ENCODE data around the gene RAB11FIP3.
A peak's percentile ranks its signal among the peaks of the same experiment; 100 is the strongest.

RAB11FIP3 gene

DNA sequence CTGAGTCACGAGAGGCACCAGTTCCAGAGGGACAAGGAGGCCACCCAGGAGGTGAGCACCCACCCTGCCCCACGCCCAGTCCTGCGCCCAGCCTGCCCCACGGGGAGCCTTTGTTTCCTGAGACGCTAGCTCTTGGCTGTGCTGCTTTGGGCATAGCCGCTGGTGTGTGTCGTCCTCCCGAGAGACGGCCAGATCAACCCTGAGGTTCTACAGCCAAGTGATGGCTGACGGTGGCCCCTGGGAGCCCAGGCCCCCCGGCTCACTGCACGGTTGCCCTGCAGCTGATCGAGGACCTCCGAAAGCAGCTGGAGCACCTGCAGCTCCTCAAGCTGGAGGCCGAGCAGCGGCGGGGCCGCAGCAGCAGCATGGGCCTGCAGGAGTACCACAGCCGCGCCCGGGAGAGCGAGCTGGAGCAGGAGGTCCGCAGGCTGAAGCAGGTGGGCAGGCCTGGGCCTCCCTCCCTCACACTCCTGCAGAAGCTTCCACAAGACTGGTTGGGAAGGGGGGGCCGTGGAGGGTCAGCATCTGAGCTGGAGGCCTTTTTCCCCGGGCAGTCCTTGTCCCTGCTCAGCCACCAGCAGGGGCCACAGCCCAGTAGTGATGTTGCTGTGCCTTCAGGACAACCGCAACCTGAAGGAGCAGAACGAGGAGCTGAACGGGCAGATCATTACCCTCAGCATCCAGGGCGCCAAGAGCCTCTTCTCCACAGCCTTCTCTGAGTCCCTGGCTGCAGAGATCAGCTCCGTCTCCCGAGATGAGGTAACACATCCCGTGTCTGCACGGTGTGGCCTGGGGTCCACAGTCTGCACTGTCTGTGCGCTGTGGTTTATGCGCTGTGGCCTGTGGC is 94.6 kb downstream of the RAB11FIP3 start:
- no peak for DNase-seq

DNA sequence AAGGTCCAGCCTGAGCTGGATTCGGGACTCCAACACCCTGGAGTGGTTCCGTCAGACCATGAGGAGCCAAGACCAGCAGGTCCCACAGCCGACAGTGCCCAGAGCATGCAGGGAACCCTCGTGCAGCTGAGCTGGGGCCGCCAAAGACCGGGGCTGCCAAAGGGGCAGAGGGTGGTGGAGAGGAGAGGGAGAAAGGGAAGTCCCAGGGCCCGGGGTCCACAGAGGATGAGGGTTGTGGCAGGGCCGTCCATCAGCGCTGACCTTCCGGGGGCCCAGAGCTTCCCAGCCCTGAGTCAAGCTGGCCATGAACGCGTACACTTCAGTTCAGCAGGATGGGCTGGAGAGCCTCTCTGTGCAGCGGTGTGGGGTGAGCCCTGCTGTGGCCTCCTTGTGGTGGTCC is 95.4 kb downstream of the RAB11FIP3 start:
- DNase-seq, result no peak

DNA sequence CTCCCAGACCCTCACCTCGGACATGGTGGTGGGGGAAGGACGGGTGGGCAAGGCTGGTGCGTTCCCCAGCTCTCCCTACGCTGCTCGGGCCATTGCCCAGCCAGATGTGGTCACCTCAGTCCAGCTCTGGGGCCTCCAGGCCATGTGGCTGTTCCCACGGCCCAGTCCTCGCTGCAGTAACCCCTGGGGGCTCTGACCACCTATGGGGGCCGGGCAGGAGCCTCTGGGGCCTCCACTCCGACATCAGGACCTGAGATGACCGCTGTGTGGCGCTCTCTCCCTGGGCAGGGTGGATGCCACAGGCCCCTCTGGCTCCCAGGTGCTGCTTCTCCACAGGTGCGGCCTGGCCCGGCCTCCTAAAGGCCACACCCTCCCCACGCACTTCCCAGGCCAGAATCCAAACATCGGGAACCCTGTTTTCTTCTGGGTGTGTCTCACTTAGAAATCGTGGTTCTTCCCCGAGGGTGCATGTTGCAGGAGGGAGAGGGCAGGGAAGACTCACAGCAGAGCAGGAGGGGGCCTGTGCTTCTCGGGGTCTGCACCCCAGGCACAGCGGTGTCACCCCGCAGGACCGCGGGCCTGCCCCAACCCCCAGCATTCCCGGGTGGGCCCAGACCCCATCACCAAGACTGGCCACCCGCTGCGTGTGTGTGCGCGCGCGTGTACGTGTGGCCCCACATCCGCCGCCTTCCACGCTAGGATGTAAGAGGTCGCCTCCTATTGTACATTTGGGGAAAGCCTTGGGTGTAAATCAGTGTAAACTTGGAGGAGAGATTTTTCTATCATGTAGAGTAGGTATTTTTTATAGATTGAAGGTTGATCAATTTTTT is 96.1 kb downstream of the RAB11FIP3 start:
- DNase-seq, result no peak

DNA sequence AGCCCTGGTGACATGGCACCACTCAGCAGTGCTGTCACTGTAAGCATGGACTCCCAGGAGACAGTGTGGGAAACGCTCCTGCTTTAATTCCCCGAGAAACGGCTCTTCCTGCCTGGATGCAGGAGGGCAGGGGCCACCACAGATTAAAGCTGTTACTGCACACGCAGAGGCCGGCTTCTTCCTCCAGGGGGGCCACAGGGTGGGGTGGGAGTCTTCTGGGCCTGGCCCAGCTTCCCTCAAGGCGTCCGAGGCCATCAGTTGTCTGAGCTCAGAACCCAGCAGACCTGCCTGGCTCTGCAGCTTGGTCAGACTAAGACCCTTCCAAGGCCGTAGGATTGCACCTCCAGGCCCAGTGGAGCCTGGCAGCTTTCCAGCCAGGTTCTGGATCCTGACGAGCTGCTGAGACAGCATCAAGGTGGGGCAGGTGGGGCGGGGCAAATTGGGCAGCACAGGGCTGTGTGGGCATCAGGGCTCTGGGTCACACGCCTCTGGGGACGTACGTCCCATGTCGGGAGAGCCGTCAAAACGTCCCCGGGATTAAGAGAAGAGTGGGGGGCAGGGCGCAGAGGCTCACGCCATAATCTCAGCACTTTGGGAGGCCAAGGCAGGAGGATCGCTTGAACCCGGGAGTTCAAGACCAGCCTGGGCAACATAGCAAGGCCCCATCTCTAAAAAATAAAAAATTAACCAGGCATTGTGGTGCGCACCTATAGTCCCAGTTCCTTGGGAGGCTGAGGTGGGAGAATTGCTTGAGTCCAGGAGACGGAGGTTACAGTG is 97.1 kb downstream of the RAB11FIP3 start:
- DNase-seq, result no peak

DNA sequence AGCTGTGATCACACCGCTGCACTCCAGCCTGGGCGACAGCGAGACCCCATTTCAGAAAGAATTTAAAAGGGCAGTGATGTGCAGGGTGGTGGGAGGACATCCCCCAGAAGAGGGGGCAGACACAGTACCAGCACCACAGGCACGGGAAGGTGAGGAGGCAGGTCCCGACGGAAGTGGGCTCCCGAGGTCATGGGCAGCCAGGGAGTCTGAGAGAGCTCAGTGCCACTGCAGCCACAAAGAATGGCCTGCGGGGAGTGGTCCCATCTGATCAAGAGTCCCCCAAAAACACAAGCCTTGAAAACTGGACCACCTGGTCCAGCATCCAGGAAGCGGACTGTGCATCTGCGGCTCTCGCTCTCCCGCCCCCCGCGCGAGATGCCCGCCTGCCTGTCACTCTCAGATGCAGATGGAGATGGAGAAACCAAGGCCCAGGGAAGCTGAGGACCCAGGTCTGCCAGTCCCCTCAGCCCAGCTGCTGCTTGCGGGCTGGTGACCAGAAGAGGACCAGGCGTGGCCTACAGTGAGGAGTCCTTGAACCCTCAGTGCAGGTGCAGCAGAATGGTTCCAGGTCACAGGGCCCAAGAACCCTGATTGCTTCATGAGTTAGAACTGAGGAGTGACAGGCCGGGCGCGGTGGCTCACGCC is 97.8 kb downstream of the RAB11FIP3 start:
- no peak for DNase-seq

DNA sequence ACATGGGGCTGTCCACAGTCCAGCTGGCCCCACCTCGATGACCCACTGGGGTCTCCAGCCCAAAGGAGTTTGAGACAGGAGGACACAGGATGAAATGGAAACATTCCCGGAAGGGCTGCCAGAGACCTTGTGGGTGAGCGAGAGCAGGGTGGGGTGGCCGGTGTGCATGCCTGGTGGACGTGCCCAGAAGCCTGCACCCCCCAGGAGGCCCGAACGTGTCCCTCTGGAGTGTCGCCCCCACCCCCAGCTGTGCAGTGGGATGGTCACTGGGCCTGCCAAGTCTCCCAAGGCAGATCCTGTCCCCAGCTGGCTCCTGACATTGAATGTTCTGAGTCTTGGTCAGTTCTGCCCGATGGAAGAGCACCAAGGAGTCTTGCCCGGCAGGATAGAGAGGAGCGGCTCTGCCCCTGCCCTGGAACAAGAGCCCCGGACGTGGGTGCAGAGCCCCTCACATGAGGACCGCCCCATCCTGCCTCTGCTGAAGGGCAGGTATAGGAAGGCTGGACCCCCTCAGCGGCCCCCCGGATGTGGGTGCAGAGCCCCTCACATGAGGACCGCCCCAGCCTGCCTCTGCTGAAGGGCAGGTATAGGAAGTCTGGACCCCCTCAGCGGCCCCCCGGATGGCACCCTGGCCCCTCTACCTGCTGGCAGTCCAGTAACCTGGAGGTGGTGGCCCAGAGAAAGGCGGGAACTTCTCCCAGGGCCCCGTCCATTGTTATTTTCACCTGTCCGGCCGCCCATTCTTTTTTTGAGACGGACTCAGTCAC is 99.0 kb downstream of the RAB11FIP3 start:
- no peak for DNase-seq

DNA sequence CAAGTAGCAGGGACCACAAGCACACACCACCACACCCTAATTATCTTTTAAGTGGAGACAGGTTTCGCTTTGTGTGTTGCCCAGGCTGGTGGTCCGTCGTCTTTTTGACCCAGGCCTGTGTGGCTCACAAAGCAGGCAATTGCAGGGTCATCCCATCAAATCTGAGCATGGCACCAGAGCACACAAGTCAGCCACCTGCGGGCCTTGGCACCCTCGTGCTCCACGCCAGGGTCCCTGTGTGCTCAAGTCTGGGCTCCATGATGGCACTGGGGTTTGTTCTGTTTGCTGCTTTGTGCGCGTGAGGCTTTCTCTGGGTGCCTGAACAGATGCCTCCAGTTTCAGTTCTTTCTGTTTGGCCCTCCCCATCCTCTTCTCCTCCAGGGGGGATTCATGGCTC is 99.7 kb downstream of the RAB11FIP3 start:
- DNase-seq, result no peak

DNA sequence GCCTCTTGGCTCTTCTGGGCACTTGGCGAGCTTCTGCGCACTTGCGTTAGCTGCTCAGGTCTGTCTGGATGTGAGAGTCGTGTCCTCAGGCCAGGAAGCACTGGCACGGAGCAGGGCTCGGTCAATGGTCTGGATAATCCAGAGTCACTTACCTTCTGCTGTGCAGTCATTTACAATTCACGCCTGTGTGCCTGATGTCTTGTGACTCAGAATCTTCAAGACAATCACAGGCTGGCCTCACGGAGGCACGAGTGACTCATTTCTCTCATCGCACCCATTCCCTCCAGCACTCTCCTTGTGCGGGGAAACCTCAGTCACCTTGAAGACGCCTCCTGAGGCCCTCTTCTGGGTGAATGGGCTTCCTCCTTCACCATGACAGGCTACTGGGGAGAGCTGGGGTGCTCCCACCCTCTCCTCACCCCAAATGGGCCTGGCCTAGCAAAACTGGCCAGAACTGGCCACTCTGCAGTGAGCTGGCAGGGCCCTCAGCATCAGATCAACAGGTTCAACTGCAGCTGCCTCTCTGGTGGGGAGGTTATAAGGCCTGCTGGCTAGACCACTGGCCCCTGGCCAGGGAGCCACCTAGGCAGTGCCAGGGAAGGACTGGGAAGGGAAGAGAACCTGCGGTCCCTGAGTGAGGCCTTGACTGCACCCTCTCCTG is 100.2 kb downstream of the RAB11FIP3 start:
- DNase-seq, result peak in 3 of 4 experiments; percentile 29 to 33 (median 29)

DNA sequence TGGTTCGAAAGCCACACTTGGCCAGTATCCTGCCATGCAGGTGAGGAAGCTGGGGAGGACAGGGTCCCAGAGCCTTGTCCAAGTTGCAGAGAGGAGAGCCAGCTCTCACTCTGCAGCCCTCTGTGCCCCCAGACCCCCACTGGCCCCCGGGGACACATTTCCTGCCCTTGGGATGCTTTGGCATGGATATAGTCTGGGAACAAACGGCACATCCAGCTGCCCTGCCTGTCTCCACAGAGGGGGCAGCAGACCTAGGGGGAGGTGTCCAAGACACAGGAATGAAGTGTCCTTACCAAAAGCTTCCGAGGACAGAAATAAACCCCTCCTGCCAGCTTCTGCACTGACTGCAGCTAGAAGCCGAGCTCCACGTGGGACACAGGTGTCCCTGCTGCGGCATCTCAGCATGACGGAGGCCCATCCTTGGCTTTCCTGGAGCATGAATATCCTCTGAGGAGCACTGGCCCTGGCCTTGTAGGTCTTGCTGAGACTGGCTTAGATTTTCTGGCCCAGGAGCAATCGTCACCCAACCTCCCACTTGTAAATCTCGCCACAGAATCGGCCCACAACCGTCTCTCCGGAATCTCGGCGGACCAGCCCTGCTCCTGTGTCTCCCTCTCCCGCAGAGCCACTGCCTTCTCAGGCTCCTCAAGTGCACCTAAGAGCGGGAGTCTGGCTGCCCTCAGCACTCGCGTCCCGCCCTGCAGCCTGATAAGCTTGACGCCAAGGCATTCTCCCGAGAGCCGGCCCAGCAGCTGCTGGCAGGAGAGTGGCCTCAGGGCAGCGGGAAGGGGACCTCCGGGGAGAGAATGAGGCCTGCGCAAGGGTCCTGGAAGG is 100.9 kb downstream of the RAB11FIP3 start:
- peak in 1 of 4 experiments; percentile 33 for DNase-seq

DNA sequence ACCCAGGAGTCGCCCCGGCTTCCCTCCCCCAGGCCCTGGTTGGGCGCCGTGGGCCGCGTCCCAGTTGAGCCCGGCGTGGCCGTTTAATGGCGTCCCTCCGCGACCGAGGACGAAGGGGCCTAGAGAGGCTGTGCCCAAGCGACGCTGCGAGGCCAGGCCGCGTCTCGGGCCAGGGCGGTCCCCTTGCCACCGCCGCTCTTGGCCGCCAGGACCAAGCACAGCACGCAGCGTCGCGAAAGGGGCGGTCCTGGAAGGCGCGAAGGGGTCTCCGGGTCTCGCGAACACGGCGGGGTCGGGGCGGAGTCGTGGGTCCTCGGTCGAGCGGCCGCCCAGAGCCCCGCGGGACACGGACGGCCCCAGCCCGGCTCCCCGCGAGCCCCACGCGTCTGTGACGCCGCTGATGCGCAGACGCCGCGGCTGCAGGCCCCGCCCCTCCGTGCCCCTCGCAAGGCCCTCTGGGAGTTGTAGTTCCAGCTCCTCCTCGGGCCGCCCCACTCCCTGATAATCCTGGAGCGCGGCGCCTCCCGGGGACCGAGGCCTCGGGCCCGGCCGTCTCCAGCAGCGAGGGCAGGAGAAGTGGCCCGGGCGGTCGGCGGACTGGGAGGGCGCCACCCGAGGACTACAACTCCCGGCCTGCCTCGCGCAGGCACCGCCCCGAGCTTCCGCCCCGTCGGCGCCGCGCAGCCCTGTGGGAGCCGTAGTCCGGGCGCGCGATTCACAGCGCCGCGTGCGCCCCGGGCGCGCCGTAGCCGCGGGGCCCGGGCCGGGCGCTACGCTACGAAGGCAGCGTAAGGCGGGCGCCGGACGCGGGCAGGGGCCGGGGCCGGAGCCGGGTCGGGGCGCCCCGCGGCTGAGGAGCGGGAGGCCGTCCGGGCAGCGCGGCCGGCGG is 101.8 kb downstream of the RAB11FIP3 start, which contains the start of gene CAPN15:
CAPN15 (plus strand) TSS at position 698 of the 889 bp plus-strand sequence. CDS start 19,127 bp downstream, outside the sequence.
- peak; percentile 47 to 88 (median 76) for DNase-seq

DNA sequence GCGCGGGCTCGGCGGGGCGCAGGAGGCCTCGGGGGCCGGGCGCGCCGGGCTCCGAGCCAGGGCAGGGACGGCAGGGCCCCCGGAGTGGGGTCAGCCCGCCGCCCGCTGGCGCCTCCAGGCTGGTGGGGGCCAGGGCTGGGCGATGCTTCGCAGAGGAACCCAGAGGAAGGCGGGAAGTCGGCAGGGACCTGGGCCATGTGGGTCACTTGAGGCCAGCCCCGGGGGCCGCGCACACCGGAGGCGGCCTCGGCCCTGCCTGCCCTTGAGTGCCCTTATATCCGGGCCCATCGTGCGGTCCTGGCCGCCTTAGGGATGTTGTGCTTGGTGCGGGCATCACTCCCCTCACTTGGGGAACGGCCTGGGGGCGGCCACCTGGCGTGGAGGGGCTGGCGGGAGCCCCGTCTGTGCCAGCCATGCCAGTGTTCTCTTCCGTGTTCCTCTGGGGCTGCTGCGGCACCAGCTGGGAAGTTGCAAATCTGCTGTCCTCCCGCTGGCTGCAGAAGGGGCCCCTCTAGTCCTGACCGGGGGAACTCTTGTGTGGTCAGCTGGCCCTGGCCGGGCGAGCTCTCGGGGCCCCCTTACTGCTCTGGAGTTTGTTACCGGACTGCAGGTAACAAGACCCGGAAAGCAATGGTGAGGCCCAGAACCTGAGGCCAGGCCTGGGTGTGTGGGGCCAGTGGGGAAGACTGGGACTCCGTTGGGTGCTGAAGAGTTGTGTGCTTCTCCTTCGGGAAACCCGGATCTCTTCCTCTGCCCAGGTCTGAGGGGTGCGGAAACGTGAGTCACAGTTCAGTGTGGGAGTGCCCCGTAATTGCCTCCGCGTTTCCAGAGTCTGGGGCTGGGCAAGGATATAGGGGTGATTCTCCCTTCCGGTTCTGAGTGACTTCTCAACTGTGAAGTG is 102.9 kb downstream of the RAB11FIP3 start:
- DNase-seq, result peak in 1 of 4 experiments; percentile 18

DNA sequence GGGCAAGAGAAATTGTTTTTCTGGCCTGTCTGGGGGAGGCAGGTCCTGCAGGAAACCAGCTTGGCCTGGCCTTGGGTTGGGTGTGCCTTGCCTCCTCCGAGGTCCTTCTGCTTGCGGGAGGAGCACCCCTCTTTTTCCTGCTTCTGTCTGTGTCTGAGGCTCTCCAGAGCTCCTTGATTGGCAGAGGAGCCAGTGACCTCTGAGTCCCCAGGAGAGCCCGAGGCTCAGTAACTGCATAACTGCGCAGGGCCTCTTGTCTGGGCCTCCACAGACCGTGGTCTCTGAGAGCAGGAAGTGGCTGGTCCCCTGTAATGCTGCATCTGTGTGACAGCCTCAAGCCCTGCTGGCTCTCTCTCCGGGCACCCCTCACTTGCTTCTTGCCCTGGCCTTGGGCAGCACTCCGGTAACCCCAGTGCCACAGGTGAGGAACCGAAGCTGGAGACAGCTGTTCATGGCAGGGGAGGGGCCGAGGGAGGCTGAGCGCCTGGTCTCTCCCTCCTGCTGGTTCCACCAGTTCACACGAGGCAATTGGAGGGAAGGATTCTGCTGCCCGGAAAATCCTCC is 103.6 kb downstream of the RAB11FIP3 start:
- no peak for DNase-seq

DNA sequence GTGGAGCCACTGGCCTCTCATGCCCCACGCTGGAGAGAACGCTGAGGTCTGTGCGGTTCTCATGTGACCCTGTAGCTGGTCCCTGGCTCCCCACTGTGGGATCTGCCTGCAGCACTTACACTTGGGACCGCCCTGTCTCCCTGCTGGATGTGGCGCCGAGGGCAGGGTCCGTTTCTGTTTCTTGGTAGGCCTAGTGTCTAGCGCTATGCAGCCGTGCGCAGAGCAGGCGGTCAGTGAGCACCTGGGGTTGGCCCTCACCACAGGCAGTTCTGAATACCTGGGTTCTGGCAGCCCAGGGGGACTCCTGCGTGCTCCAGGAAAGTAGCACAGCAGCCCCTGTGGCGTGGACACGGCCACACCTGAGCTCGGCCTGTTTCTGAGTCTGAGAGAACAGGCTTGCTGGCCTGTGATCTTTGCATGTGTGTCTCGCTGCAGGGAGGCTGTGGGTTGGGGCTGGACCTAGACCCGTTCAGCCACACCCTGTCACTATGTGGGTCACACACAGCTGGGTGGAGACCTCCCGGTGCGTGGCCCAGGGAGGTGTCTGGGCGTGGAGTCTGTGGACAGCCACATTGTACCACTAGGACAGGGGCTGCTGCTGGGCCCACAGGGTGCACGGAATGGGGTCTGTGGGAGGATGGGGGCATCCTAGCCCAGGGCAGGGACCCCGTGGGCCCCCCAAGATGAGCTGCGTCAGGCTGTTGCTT is 104.8 kb downstream of the RAB11FIP3 start:
- DNase-seq, result no peak

DNA sequence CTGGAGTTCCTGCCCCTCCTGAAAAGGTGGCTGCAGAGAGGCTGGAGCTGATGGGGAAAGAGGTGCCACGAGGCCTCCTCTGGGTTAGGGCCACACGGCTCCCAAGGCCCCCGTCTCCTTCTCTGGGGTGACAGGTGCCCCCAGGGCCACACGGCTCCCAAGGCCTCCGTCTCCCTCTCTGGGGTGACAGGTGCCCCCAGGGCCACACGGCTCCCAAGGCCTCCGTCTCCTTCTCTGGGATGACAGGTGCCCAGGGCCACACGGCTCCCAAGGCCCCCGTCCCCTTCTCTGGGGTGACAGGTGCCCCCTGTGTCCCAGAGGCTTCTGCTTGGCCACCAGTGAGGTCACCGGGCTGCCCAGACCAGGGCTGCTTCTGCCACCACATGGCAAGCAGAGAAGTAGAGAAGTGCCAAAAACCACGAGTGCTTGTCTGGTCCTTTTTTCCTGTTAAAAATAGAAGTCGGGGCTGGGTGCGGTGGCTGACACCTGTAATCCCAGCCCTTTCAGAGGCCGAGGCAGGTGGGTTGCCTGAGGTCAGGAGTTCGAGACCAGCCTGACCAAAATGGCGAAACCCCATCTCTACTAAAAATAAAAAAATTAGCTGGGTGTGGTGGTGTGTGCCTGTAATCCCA is 106.2 kb downstream of the RAB11FIP3 start:
- no peak for DNase-seq

DNA sequence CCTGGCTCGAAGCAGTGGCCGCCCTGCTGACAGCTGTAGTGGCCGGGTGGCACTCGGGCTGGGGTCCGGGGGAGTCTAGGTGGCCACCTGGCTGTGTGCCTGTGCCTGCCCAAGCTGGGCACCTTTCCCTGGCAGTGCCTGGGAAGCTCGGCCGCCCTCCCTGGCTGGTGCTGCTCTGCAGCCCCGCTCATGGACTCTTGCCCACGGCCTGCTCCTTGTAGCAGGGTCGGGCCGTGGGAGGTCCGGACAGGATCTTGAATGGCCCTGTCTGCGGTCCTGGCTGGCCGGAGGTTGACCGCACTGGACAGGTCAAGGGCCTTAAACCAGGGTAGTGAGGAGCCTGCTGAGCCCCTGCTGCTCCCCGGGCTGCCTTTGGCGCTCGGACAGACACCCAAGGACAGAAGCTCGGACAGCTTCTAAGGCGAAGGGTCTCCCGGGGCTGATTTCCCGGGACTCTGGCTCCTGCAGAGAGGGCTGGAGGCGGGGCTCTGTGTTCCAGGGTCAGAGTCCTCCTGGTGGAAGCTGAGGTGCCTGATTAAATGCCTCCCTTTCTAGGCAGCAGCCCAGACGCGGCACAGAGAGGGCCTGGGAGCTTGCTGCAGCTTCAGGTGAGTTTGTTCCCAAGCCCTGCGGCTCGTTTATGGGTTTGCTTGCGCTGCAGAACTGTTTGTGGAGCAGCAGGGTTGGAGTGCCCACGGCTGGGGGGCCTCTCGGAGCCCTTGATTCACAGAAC is 108.1 kb downstream of the RAB11FIP3 start:
- DNase-seq, result no peak

DNA sequence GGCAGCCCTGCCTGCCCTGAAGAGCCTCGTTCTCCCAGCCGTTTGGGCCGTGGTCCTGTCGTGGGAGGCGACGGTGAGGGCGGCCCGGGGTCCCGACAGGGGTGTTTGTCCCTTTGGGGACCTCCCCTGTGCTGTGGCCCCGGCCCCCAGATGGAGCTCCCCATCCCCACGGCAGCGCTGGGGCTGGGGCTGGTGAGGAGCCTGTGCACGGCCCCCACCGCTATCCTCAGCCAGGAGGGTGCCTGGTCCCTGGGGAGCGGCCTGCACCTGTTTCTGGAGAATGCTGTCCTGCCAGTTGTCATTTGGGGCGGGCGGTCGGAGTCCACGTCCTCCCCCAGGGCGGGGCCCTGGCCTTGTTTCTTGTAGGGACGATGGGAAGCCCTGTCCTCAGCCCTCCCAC is 108.7 kb downstream of the RAB11FIP3 start:
- DNase-seq, result no peak
